DOHH2 (cell line): Measurements from ENCODE around the gene PIGB.

ENCODE experiments used
- H3F3A ChIP-seq: fragments of 200-600 bp; sonication (generic), shearing (Covaris generic); 2 replicates; pipeline ENCODE4 v1.6.0; 2016; ENCODE audit warnings: antibody characterized with exemption, mild to moderate bottlenecking; ENCODE audit not compliant: control insufficient read depth, insufficient read depth
- H3K27ac ChIP-seq: fragments of 200-600 bp; sonication (generic); 2 replicates; pipeline ENCODE4 v1.5.1; 2014; ENCODE audit warnings: low read depth, mild to moderate bottlenecking, low read length, moderate library complexity
- H3K27me3 ChIP-seq: fragments of 200-600 bp; sonication (generic); 2 replicates; pipeline ENCODE4 v1.6.1; 2014; ENCODE audit warnings: mild to moderate bottlenecking, low read length, mixed read lengths; ENCODE audit not compliant: control insufficient read depth
- H3K36me3 ChIP-seq: fragments of 200-600 bp; sonication (generic); 2 replicates; pipeline ENCODE4 v1.6.1; 2014; ENCODE audit warnings: mild to moderate bottlenecking, low read length, moderate library complexity, mixed read lengths; ENCODE audit not compliant: control insufficient read depth
- H3K4me1 ChIP-seq: fragments of 200-600 bp; sonication (generic); 2 replicates; pipeline ENCODE4 v1.6.1; 2014; ENCODE audit warnings: mild to moderate bottlenecking, low read length, mixed read lengths; ENCODE audit not compliant: control insufficient read depth
- H3K4me2 ChIP-seq: fragments of 200-600 bp; sonication (generic); 2 replicates; pipeline ENCODE4 v1.6.0; 2014; ENCODE audit warnings: mild to moderate bottlenecking, low read length, moderate library complexity
- H3K4me3 ChIP-seq: fragments of 200-600 bp; sonication (generic); 2 replicates; pipeline ENCODE4 v1.5.1; 2014; ENCODE audit warnings: mild to moderate bottlenecking, low read length, mixed read lengths
- H3K79me2 ChIP-seq: fragments of 200-600 bp; sonication (generic); 2 replicates; pipeline ENCODE4 v1.6.1; 2014; ENCODE audit warnings: mild to moderate bottlenecking, low read length, mixed read lengths; ENCODE audit not compliant: control insufficient read depth
- H3K9me2 ChIP-seq: fragments of 200-600 bp; sonication (generic); replicated peaks from 2 replicates; pipeline ENCODE4 v1.6.1; 2014; ENCODE audit warnings: mild to moderate bottlenecking, low read length, mixed read lengths; ENCODE audit not compliant: control insufficient read depth
- H3K9me3 ChIP-seq: fragments of 200-600 bp; sonication (generic); 2 replicates; pipeline ENCODE4 v1.6.1; 2014; ENCODE audit warnings: antibody characterized with exemption, low read length, mixed read lengths; ENCODE audit not compliant: control insufficient read depth, insufficient read depth
- H4K20me1 ChIP-seq: fragments of 200-600 bp; sonication (generic); 2 replicates; pipeline ENCODE4 v1.6.0; 2014; ENCODE audit warnings: low read depth, mild to moderate bottlenecking, antibody characterized with exemption, low read length, moderate library complexity; ENCODE audit not compliant: control insufficient read depth, insufficient read depth
- CTCF ChIP-seq: fragments of 200-600 bp; sonication (generic); IDR thresholded peaks from one replicate; pipeline ENCODE4 v1.5.1; 2014; ENCODE audit warnings: antibody characterized with exemption, mild to moderate bottlenecking, low read depth, low read length; ENCODE audit not compliant: poor library complexity, severe bottlenecking
- EZH2phosphoT487 ChIP-seq: fragments of 200-600 bp; sonication (generic); IDR thresholded peaks from 2 replicates; pipeline ENCODE4 v1.6.1; 2017; ENCODE audit warnings: borderline replicate concordance, mild to moderate bottlenecking, antibody characterized with exemption, low read length, moderate library complexity, mixed read lengths

Gene PIGB

GRCh38 chr15:55318588-55319494 lies at the start of gene PIGB, which contains the start of gene PIGBOS1:
TSS of gene PIGB (plus strand) at chr15:55319222. CDS start at chr15:55319251, 29 bp downstream.
TSS of gene PIGBOS1 (minus strand) at chr15:55319123. CDS start at chr15:55317792, 1,331 bp downstream.
- Histone ChIP-seq H3F3A (0 out of 2 replicates have a peak, but pooled peaks cover 6% of the 10 kb centered on the region), H3K4me2 (peak within 1 kb of the TSS; percentile 80), H3K4me1 (peaks cover 27% of the 10 kb centered on the region), H3K27ac (peak within 1 kb of the TSS; percentile 84), H3K9me3 (no peaks in the 10 kb centered on the region), H3K36me3 (peaks cover 14% of the 10 kb centered on the region), H3K27me3 (no peaks in the 10 kb centered on the region), H3K4me3 (peak within 1 kb of the TSS; percentile 99), H3K79me2 (peaks cover 68% of the 10 kb centered on the region), H3K9me2 (no peaks in the 10 kb centered on the region), H4K20me1 (no peaks in the 10 kb centered on the region)
- TF ChIP-seq EZH2phosphoT487 = no peak
- TF ChIP-seq CTCF = no peak

GRCh38 chr15:55270291-55270690 lies 48.7 kb upstream of the PIGB start:
- peaks cover 11% of the 10 kb centered on the region for H3K4me1 ChIP-seq
- H3K4me2 ChIP-seq = no peak overlapping the region
- no peaks in the 10 kb centered on the region for H3K79me2 ChIP-seq
- H3K27me3 ChIP-seq = no peaks in the 10 kb centered on the region
- no peak overlapping the region for H3K4me3 ChIP-seq
- no peaks in the 10 kb centered on the region for H4K20me1 ChIP-seq
- H3K9me3 ChIP-seq = no peaks in the 10 kb centered on the region
- no peaks in the 10 kb centered on the region for H3K9me2 ChIP-seq
- H3K27ac ChIP-seq = no peak overlapping the region
- TF ChIP-seq EZH2phosphoT487 = no peak
- H3F3A ChIP-seq = no peaks in the 10 kb centered on the region
- no peaks in the 10 kb centered on the region for H3K36me3 ChIP-seq

GRCh38 chr15:55276324-55276723 lies 42.7 kb upstream of the PIGB start:
- peaks cover 19% of the 10 kb centered on the region for H3K4me1 ChIP-seq
- no peaks in the 10 kb centered on the region for H3K79me2 ChIP-seq
- no peaks in the 10 kb centered on the region for H3F3A ChIP-seq
- no peaks in the 10 kb centered on the region for H3K9me3 ChIP-seq
- H4K20me1 ChIP-seq = no peaks in the 10 kb centered on the region
- no peaks in the 10 kb centered on the region for H3K36me3 ChIP-seq
- TF ChIP-seq EZH2phosphoT487 (no peak), CTCF (no peak)
- no peak overlapping the region for H3K4me3 ChIP-seq
- H3K4me2 ChIP-seq = no peak overlapping the region
- H3K27me3 ChIP-seq = no peaks in the 10 kb centered on the region
- no peaks in the 10 kb centered on the region for H3K9me2 ChIP-seq
- no peak overlapping the region for H3K27ac ChIP-seq

GRCh38 chr15:55277116-55277564 lies 41.9 kb upstream of the PIGB start:
- H3F3A ChIP-seq = no peaks in the 10 kb centered on the region
- no peaks in the 10 kb centered on the region for H3K36me3 ChIP-seq
- no peaks in the 10 kb centered on the region for H3K79me2 ChIP-seq
- no peak overlapping the region for H3K4me3 ChIP-seq
- no peak overlapping the region for H3K4me2 ChIP-seq
- H3K9me3 ChIP-seq = no peaks in the 10 kb centered on the region
- no peaks in the 10 kb centered on the region for H4K20me1 ChIP-seq
- H3K4me1 ChIP-seq = peaks cover 19% of the 10 kb centered on the region
- no peak overlapping the region for H3K27ac ChIP-seq
- no peaks in the 10 kb centered on the region for H3K27me3 ChIP-seq
- TF ChIP-seq EZH2phosphoT487 = no peak
- no peak for TF ChIP-seq CTCF
- no peaks in the 10 kb centered on the region for H3K9me2 ChIP-seq
